ENCODE data around the gene RAD51B.

GRCh38 chr14:68016255-68016914, 196.8 kb downstream of the RAD51B start:
- no peak for TF ChIP-seq CTCF (conservative IDR thresholded peaks at IDR 0.05)
- no peak for TF ChIP-seq EZH2 (IDR thresholded peaks at IDR 0.05; ENCODE audit: low read depth)
